T47D (cell line): Measurements from ENCODE around the gene PLA2G2D.
"Not testable (repeated sequence)": the region's sequence is repeated elsewhere in the genome, so short reads cannot be mapped to it uniquely, and the experiment has no call there.

Experiments
- DNase-seq, 2 experiments: peaks; one replicate each; pipeline versions ENCODE4 v3.0.0 to v3.0.0-alpha.2; 2011 to 2012; ENCODE audit warnings: low read depth in 1 of 2, low spot score in 1 of 2
- JUND ChIP-seq: IDR thresholded peaks from 2 replicates; pipeline ENCODE4 v1.6.1; 2012; ENCODE audit warnings: low read depth
- in situ Hi-C: cut with HindIII; loops from 2 replicates; pipeline ENCODE4 v1.10.0; 2016; ENCODE audit warnings: low sequenced_read_pairs, low pct_unique_long_range_greater_than_20kb

The PLA2G2D gene

GRCh38 chr1:20138961-20139550 lies 19.7 kb upstream of the PLA2G2D start, which contains the start of gene PLA2G2F:
Gene PLA2G2F (plus strand): TSS chr1:20139323. CDS start chr1:20139428, 105 bp downstream.
- in situ Hi-C loops, result no loop called here
- TF ChIP-seq JUND, result no peak
- no peak for DNase-seq

GRCh38 chr1:20138346-20138745 lies 19.0 kb upstream of the PLA2G2D start:
- DNase-seq, result no peak
- in situ Hi-C loops, result no loop called here
- no peak for TF ChIP-seq JUND

- in situ Hi-C loops, result no loop called here
These were observed 18.3 kb upstream of the PLA2G2D start for GRCh38 chr1:20137604-20138003.

GRCh38 chr1:20137055-20137454 lies 17.7 kb upstream of the PLA2G2D start:
- DNase-seq, result peak; percentile 46 to 87
- in situ Hi-C loops, result no loop called here
- no peak for TF ChIP-seq JUND

More at GRCh38 chr1:20137604-20138003, 18.3 kb upstream of the PLA2G2D start:
- no peak for TF ChIP-seq JUND
- DNase-seq, result no peak

DNA sequence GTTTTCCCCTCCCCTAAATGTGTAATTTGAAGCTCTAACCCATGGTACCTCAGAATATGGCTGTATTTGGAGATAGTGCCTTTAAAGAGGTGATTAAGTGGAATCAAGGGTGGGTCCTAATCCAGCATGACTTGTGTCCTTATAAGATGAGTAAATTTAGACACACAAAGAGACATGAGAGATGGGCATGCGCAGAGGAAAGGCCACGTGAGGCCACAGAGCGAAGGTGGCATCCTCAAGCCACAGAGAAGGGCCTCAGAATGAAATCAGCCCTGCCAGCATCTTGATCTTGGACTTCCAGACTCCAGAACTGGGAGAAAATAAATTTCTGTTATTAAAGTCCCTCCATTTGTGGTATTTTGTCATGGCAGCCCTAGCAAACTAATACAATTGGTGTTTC lies 16.9 kb upstream of the PLA2G2D start:
- DNase-seq, result no peak
- TF ChIP-seq JUND, result no peak
- in situ Hi-C loops, result no loop called here

DNA sequence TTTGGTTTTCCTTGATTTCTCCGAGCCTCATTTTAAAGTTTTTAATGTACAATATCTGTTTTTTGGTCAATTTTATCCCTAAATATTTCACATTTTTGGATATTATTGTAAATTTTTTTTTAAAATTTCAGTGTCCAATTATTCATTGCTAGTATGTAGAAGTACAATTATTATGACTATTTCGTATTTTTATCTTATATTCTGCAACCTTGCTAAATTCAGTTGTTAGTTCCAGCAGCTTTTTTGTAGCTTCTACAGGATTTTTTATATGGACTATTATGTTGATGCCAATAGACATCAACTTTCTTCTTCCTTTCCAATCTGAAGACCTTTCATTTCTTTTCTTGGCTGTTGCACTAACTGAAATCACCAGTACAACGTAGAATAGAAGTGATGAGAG lies 15.7 kb upstream of the PLA2G2D start:
- in situ Hi-C loops, result no loop called here
- TF ChIP-seq JUND, result no peak
- no peak for DNase-seq

- DNase-seq, in situ Hi-C loops: not testable (repeated sequence)
These were observed 11.2 kb upstream of the PLA2G2D start for GRCh38 chr1:20130518-20130917.

DNA sequence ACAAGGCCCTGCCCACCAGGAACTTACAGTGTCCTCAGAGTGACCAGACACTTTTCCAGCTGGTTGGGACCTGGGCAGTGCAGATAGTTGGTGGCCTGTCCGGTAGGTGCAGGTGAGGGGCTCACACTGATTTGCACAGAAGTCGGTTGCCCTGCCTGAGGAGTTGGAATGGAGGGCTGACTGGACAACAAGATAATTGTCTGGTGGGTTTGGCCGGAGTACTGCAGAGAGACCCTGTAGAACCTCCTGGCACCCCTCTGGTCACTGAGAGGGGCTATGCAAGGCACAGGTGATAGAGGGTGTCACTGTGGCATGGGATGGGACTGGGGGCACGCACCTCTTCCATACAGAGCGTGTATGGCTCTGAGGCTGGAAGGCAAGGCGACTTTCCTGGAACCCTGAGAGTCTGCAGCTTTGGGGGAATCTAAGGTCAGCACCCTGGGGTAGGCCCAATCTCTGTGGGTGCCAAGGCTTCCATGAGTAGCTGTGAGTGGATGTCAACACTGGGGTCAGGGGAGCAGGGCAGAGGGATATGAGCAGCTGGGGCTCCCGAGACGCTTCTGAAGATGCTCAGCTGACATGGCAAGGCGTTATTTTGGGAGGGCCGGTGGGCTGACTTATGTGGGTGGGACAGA lies 7.6 kb upstream of the PLA2G2D start:
- DNase-seq, result no peak
- TF ChIP-seq JUND, result no peak
- in situ Hi-C loops, result no loop called here

- DNase-seq, result no peak
- TF ChIP-seq JUND, result no peak
- in situ Hi-C loops, result no loop called here
These were observed 6.9 kb upstream of the PLA2G2D start for GRCh38 chr1:20126041-20126805.

DNA sequence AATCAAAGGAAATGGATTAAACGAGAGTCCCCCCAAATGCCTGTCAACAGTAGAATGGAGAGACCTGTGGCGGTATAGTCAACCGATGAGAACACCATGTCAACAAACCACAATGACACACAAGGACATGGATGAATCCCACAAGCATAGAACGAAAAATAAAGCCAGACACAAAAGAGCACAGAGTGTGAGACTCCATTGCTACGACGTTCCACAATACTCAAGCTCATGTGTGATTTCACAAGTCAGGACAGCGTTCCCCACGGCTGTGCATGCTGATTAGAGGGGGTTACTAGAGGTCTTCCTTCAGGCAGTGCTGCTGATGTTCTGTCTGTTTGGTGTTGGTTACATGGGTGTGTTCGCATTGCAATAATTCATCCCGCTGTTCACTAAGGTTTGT lies 5.8 kb upstream of the PLA2G2D start:
- TF ChIP-seq JUND, result no peak
- in situ Hi-C loops, result no loop called here
- DNase-seq, result no peak

DNA sequence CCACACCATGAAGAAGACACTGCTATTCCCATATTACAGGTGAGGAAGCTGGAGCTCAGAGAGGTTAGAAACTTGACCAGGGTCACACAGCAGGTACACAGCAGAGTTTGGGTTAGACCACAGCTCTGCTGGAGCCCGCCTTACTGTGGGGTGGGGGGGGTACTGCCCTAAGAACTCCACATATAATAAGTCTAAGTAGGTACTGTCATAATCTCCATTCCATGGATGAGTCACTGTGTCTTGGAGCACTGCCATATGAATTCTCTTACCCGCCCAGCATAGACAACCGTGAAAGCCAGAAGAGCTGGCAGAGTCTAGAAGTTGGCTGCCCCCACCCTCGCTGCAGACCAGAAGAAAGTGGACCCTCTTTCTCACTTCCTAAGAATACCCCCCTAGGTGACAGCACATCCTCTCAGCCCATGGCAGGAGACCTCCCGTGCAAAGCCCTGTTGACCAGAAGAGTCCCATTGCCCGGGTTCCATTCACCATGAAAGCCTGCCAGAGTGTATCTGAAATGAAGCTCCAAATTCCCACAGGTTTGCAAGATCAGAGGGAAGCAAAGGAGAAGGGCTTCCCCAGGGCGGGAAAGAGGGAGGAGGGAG lies 5.2 kb upstream of the PLA2G2D start:
- peak in 1 of 2 experiments; percentile 22 for DNase-seq
- TF ChIP-seq JUND, result no peak
- in situ Hi-C loops, result no loop called here

DNA sequence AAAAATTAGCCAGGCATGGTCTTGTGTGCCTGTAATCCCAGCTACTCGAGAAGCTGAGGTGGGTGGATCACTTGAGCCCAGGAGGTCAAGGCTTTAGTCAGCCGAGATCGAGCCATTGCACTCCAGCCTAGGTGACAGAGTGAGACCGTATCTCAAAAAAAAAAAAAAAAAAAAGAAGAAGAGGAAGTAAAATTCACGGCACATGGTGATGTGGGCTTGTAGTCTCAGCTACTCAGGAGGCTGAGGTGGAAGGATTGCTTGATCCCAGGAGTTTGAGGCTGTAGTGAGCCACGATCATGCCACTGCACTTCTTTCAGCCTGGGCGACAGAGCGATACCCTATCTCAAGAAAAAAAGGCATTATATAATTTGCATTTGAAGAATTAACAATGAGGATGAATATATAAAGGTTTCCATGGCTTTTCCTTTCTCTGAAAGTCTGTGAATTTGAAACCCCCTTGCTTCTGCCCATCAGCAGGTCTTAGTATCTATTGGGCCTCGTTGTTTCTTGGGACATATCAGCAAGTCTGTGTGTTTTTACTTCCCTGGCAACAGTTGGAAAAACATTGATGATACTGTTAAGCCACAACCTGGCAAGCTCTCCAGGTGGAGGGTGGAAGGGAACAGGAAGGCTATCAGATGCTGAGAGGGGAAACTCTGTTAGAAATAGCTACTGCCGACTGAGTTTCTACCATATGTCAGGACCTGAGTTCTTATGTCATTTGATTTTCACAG lies 4.6 kb upstream of the PLA2G2D start:
- in situ Hi-C loops, result no loop called here
- DNase-seq, result no peak
- TF ChIP-seq JUND, result no peak
